Measurements from ENCODE around the gene ATP6V1C2. TPM values are rescaled to one million over a fixed set of nuclear protein-coding genes. Genes with fewer than 3 reads are reported as not detected.

ATP6V1C2 gene
- total RNA-seq, 2 experiments from 2014 or later: not detected

DNA sequence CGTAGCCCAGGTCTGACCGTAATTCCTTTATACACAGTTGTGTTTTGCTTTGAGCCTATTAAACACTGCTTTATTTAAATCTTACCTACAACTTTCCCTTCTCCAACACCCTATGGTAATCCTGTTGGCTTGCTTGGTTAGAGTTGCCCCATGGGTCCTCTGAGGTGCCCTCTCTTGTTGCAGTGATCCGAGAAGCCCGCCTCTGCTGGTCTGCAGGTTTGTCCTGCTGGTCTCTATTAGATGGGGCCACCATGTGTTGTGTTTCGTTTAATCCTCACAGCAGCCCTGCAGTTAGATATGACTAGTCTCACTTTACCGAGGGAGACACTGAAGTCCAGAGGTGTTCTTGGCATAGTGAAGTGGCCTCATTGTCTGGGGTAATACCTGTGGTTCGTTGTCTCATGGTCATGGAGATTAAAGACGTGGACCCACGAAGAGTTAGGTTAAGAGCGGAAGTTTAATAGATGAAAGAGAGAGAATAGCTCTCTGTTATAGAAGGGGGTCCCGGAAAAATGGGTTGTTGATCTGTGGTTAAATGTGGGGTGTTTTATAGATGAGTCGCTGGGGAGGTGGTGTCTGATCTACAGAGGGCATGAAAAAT, 98.4 kb downstream of the ATP6V1C2 start:
- Histone ChIP-seq H3K27me3 (ENCODE audit: control insufficient read depth in 1 of 2, insufficient read depth in 2 of 2, low read length in 2 of 2) (peaks cover 0 to 2% of the 10 kb centered on the region in 2 experiments), H3K9me3 (ENCODE audit: control insufficient read depth in 1 of 2, insufficient read depth in 1 of 2, low read length in 2 of 2) (no peaks in the 10 kb centered on the region), H3K36me3 (ENCODE audit: insufficient read depth, low read length) (no peaks in the 10 kb centered on the region), H3K27ac (ENCODE audit: low read depth in 1 of 2, low read length in 2 of 2) (no peak overlapping the region), H3K4me3 (ENCODE audit: low read length) (no peak overlapping the region), H3K4me1 (ENCODE audit: insufficient read depth, low read length) (no peaks in the 10 kb centered on the region)
- Mint-ChIP-seq H3K27ac (no peak overlapping the region), H3K9me3 (no peaks in the 10 kb centered on the region), H3K4me1 (ENCODE audit: low read depth) (no peaks in the 10 kb centered on the region), H3K27me3 (peaks cover 19% of the 10 kb centered on the region), H3K36me3 (ENCODE audit: low read depth) (no peaks in the 10 kb centered on the region), H3K4me3 (no peak overlapping the region)
- DNase-seq: no peak
- intact Hi-C loops (cut with DNase I, micrococcal nuclease): loop anchor here in 1 of 2 experiments (10.0 kb wide), 2 partner anchors 525 to 1395 kb away; partner anchors contain the start of genes CPSF3, ITGB1BP1 and ROCK2
- no peak for TF ChIP-seq CTCF (IDR thresholded peaks at IDR 0.05)
- ChIA-PET POLR2A (no interaction called here), CTCF (interaction anchor here (1.4 kb wide), 1 partner anchor 13 kb away, joined by 6 read pairs; no protein-coding TSS in a partner anchor)
- no peak for ATAC-seq (ENCODE audit: poor library complexity)

DNA sequence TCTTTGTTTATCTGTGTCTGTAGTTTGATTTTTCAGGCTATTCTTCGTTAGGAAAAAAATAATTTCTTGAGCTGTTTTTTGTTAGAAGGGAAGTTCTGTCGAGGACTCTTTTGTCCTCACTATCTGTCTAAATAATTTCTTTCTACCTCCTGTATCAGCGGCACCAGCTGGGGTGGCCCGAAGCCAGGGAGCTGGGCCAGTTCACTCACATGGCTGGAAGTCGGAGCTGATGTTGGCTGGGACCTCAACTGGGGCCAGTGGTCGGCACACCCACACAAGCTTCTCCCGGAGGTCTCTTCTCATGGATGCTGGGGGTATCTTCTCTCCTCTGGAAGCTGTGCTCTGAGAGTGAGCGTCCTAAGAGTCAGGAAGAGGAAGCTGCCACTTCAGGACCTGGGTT, 99.1 kb downstream of the ATP6V1C2 start:
- H3K9me3 ChIP-seq (ENCODE audit: control insufficient read depth in 1 of 2, insufficient read depth in 1 of 2, low read length in 2 of 2): no peaks in the 10 kb centered on the region
- no peak overlapping the region for H3K4me3 Mint-ChIP-seq
- POLR2A ChIA-PET: no interaction called here
- DNase-seq (no peak), ATAC-seq (ENCODE audit: poor library complexity) (no peak)
- H3K27ac Mint-ChIP-seq: no peak overlapping the region
- no peaks in the 10 kb centered on the region for H3K36me3 ChIP-seq (ENCODE audit: insufficient read depth, low read length)
- peaks cover 0 to 2% of the 10 kb centered on the region in 2 experiments for H3K27me3 ChIP-seq (ENCODE audit: control insufficient read depth in 1 of 2, insufficient read depth in 2 of 2, low read length in 2 of 2)
- no peaks in the 10 kb centered on the region for H3K4me1 ChIP-seq (ENCODE audit: insufficient read depth, low read length)
- peaks cover 27% of the 10 kb centered on the region for H3K27me3 Mint-ChIP-seq
- CTCF ChIA-PET: interaction anchor here (1.4 kb wide), 1 partner anchor 12 kb away, joined by 6 read pairs; no protein-coding TSS in a partner anchor
- H3K36me3 Mint-ChIP-seq (ENCODE audit: low read depth): no peaks in the 10 kb centered on the region
- no peak overlapping the region for H3K4me3 ChIP-seq (ENCODE audit: low read length)
- no peak overlapping the region for H3K27ac ChIP-seq (ENCODE audit: low read depth in 1 of 2, low read length in 2 of 2)
- H3K4me1 Mint-ChIP-seq (ENCODE audit: low read depth): no peaks in the 10 kb centered on the region
- H3K9me3 Mint-ChIP-seq: no peaks in the 10 kb centered on the region
- intact Hi-C loops (cut with DNase I, micrococcal nuclease): no loop called here
- no peak for TF ChIP-seq CTCF (IDR thresholded peaks at IDR 0.05)

DNA sequence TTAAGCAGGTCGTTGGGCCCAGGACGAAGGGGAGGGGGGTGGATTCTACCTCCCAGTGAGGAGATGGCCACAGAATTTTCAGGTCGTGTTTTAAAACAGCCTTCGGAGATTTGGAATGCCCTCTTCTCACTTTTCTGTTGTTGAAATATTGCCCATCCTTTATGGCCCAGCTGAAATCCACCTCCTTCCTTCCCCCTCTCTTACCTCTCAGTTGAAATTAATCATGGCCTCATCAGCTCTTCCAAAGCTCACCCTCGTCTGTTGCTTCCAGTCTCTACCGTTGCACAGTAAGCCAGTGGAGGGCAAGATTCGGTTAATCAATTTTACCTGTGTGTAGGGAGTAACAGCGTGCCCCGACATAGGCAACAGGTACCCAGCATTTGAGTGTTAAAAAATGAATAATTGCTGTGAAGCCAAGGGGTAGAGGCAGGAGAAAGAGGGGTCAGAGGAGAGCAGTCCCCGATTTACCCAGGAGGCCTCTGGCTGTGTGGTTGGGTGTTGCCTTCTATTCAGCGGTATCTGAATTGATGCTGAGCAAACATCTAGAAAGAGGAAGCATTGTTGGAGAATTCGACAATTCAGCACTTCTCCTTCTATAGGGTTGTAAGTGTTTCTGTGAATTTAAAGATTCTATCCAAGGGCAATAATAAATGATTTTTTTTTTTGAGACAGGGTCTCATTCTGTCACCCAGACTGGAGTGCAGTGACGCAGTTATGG, 99.7 kb downstream of the ATP6V1C2 start:
- ATAC-seq (ENCODE audit: poor library complexity): no peak
- no peak overlapping the region for H3K27ac Mint-ChIP-seq
- no peaks in the 10 kb centered on the region for H3K9me3 Mint-ChIP-seq
- H3K4me1 ChIP-seq (ENCODE audit: insufficient read depth, low read length): no peaks in the 10 kb centered on the region
- no peak for DNase-seq
- intact Hi-C loops (cut with DNase I, micrococcal nuclease): no loop called here
- no peak overlapping the region for H3K4me3 ChIP-seq (ENCODE audit: low read length)
- POLR2A ChIA-PET: no interaction called here
- no peaks in the 10 kb centered on the region for H3K36me3 ChIP-seq (ENCODE audit: insufficient read depth, low read length)
- peaks cover 0 to 2% of the 10 kb centered on the region in 2 experiments for H3K27me3 ChIP-seq (ENCODE audit: control insufficient read depth in 1 of 2, insufficient read depth in 2 of 2, low read length in 2 of 2)
- no peak overlapping the region for H3K4me3 Mint-ChIP-seq
- no peak for TF ChIP-seq CTCF (IDR thresholded peaks at IDR 0.05)
- CTCF ChIA-PET: interaction anchor here (1.4 kb wide), 1 partner anchor 12 kb away, joined by 6 read pairs; no protein-coding TSS in a partner anchor
- peaks cover 32% of the 10 kb centered on the region for H3K27me3 Mint-ChIP-seq
- H3K36me3 Mint-ChIP-seq (ENCODE audit: low read depth): no peaks in the 10 kb centered on the region
- H3K4me1 Mint-ChIP-seq (ENCODE audit: low read depth): no peaks in the 10 kb centered on the region
- H3K27ac ChIP-seq (ENCODE audit: low read depth in 1 of 2, low read length in 2 of 2): no peak overlapping the region
- no peaks in the 10 kb centered on the region for H3K9me3 ChIP-seq (ENCODE audit: control insufficient read depth in 1 of 2, insufficient read depth in 1 of 2, low read length in 2 of 2)
